SK-N-DZ (cell line): Measurements from ENCODE around the gene ZBTB24.

Experiments used
- DNase-seq: peaks from one replicate; pipeline ENCODE4 v3.0.0-alpha.2; 2015; ENCODE audit warnings: low spot score

The ZBTB24 gene

GRCh38 chr6:109453156-109453555 lies 29.9 kb downstream of the ZBTB24 start:
- no peak for DNase-seq

DNA sequence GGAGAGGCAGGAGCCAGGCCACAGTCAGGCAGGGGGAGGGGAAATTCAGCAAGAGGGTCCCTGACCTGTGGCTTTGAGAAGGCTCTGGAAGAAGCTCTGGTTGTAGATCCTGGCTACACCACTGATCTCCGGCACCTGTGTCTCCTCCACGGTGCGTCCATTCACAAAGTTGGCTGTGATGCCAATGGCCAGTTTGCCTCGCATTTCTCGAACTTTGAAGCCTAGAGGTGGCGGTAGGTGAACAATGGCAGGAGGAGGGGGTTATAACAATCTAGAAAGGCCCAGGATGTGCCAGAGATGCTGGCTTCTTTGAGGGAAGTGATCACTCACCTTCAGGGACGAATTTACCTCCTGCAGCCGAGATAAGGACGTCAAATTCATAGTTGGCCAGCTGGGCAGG lies 30.8 kb downstream of the ZBTB24 start:
- DNase-seq = no peak

- DNase-seq = no peak
Observed at GRCh38 chr6:109451376-109451775, 31.6 kb downstream of the ZBTB24 start.

DNA sequence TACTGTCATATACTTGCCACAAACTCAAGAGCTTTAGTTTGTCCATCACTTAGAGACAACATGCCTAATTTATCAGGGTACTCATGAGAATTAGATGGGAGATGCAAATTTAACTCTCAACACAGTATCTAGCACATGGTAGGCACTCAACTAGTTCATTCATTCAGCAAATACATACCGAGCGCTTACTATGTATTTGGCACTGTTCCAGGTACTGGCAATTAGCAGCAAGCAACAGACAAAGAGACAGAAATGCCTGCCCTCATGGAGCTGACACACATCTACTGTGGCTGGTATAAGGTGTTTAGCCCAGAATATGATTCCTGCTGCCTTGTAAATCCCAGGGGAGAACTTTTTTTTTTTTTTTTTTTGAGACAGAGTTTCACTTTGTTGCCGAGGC lies 32.2 kb downstream of the ZBTB24 start:
- no peak for DNase-seq

DNA sequence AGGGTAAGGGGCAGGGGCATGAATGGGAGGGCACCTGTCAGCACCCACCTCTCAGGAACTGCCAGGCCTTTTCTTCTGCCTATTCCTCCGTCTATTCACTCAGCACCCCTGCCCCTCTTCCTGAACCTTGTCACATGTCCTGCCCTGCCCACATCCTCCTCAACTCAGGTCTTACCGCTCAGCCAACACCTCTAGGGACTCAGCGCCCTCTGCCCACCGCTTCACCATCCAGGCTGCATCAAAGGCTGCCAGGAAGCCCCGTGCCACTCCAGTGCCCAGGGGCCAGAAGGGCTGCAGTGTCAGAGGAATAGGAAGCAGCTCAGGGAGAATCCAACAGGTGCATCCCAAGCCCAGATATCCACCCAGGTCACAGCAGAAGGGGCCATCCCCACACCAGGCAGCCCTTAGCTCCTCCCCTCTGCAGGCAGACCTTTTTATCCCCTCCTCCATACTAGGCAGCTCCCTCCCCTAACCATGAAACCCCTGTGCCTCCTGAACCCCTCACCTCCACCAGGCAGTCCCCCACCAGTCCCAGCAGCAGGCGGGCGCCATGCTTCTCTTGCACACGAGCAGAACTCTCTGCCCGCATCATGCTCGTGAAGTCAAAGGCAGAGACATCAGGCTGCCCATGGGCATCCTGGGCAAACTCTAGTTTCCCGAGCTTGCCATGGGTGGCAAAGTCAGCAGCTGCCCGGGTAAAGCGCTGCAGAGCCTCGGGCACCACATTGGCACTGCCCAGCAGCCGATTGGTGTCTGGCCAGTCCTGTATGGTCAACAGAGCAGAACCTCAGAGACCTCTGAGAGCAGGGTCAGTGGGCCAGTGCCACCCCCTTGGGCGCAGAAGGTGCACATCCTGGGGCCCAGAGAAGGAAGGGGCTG lies 33.0 kb downstream of the ZBTB24 start:
- DNase-seq = no peak

GRCh38 chr6:109449064-109449794 lies 33.8 kb downstream of the ZBTB24 start:
- DNase-seq = no peak

DNA sequence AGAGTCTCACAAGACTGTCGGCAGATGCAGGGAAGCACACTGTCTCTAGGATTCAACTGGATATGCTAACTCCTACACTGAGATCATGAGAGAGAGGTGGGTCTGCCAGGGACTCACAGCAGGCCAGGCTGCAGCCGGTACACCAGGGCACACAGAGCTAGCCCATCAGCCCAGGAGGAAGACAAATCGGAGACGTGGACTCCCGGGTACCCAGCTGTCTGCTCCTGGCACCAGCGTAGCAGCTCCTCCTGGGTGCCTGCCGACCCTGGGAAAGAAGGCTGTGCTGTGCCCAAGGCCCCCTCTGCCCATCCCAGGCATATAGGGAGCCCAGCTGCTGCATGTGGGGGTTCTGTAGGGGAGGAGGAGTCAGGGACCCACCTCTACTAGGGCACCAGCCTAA lies 34.4 kb downstream of the ZBTB24 start:
- no peak for DNase-seq

- no peak for DNase-seq
Observed at GRCh38 chr6:109447878-109448555, 35.0 kb downstream of the ZBTB24 start.

DNA sequence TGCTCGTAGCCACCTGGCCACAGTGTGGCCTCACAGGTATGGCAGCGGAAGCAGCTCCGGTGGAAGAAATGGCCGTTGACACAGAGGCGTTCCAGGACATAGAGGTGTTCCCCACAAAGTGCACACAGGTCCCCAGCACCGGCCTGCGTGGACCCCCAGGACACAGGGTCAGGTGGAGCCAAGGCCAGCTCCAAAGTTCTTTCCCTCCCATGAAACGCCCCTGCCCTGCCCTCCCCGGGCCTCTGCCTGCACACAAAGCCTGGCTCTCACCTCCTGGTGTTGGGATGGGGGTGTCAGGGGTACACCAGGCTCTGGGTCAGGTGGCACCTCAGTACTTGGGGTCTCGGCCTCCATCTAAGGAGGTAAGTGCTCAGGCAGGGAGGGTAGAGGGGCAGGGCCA lies 35.9 kb downstream of the ZBTB24 start:
- no peak for DNase-seq

DNA sequence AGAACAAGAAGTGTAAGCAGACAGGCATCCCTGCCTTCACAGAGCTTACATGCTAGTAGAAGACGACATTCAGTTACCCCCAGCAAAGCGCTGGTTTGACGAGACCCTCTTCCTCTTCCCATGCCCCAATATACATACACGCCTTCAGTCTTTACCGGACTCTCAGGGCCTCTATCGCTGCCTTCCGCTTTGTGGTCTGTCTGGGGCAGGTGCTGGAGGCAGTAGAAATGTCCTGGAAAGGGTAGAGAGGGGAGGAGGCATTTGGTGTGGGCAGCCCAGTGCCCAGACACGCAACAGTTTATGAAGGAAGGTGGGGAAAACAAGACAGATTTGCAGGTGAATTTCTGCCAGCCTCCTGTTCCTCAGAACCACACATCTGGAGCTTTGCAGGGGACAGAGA lies 36.5 kb downstream of the ZBTB24 start:
- DNase-seq = no peak

DNA sequence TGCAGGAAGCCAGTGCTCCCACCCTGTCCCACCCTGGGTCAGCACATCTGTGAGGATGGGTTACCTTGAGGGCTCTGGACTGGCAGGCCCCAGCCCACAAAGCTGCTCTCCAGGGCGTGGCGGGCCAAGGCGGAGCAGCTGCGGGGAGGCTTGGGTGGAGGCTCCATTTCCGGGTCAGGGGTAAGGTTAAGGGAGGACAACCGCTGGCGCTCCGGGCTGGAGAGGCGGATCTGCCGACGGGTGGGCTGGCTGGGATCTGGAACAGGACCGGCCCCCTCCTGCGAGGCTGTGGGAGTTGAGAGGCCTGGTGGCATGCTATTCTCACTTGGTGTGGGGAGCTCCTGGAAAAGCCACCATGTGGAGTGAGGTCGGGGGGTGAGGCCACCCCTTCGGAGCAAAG lies 36.9 kb downstream of the ZBTB24 start:
- no peak for DNase-seq

DNA sequence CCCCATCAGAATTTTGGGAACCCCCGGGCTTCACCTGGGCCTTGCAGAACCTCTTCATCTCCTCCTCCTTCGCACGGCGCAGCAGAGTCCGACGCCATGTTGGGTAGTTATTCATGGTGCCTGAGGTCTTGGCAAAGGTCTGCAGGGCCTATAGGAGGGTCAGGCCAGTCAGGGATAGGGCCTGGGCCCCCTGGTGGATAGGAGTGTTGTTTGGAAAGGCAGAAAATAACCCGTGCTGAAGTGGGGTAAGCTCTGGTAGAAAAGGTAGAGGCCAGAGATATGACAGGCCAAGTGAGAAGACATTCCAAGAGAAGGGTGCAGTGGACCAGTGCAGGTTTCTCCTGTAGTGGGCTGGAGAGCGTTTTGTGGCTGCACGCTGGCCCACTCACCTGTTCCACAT lies 37.6 kb downstream of the ZBTB24 start:
- no peak for DNase-seq

GRCh38 chr6:109443425-109443950 lies 39.5 kb downstream of the ZBTB24 start:
- no peak for DNase-seq

DNA sequence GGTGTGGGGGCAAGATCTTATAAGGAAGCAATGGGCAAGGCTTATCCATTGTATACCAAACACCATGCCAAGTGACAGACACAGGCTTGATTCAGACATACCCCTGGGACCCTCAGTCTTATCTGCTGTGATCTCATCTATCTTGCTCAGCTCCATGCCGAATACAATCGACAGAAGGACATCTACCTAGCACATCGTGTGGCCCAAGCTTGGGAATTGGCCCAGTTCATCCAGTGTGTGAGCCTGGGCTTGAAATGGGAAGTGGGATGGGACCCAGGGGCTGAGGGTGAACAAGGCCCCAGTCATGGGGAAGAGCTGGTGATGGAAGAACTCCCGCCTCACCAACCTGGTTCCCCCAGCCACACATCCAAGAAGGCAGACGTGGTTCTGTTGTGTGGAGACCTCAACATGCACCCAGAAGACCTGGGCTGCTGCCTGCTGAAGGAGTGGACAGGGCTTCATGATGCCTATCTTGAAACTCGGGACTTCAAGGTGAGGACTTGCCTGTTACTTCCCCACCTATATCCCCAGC lies 40.6 kb downstream of the ZBTB24 start:
- no peak for DNase-seq

- peak; percentile 65 for DNase-seq
Observed at GRCh38 chr6:109441069-109441816, 41.8 kb downstream of the ZBTB24 start.

- DNase-seq = peak; percentile 85
Observed at GRCh38 chr6:109440331-109441068, 42.5 kb downstream of the ZBTB24 start, which contains the start of the genes PPIL6 and SMPD2. Gene PPIL6, minus strand, starts transcription at chr6:109440628. Its CDS starts 38 bp downstream, at chr6:109440590. Gene SMPD2, plus strand, starts transcription at chr6:109440724. Its CDS starts 398 bp downstream, at chr6:109441122.

GRCh38 chr6:109436041-109436440 lies 47.0 kb downstream of the ZBTB24 start:
- DNase-seq = no peak

DNA sequence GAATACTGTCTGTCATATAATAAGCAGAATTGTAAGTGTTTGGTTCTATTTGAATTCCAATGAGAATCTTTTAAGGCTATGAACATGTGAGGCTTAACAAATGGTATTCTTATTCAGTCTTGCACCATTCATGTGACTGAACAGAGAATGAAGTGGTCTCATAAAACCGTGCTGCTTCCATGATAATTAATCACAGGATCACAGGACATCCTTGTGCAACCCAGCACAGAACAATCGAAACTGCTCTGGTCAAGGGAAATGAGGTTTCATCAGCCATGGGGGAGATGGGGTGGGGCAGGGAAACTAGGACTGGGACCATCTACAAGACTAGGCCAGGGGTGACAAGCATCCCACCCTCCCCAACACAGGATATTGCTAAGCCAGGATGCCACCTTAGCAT lies 48.6 kb downstream of the ZBTB24 start:
- no peak for DNase-seq

DNA sequence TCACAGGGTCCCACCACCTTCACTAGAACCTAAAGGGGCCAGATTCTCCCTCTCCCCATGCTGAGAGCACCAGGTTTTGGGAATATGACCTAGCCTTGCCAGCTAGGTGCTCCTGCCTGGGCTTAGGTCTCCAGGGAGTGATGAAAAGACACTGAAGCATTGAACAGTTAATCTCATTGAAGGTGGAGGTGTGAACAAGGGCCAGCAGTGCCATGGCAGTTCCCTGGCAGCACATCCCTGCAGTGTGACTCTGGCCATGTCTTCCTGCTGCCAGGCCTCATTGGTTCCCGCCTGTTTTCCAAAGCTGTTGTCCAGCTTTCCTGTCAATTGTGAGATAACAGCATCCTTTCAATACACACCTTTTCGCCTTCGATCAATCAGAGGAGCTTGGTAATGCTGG lies 53.5 kb downstream of the ZBTB24 start:
- DNase-seq = no peak

GRCh38 chr6:109428889-109429477 lies 54.0 kb downstream of the ZBTB24 start:
- DNase-seq = no peak
